HFF-Myc (cell line): ENCODE data around the gene HNF1B.

ENCODE experiments used
- DNase-seq: peaks from one replicate; pipeline ENCODE4 v3.0.0-alpha.2; 2011; ENCODE audit warnings: low read depth; ENCODE audit errors: extremely low read depth
- H3K4me3 ChIP-seq: replicated peaks from 2 replicates; pipeline ENCODE4 v1.5.1; 2011; ENCODE audit warnings: low read depth, mild to moderate bottlenecking, control low read depth, low read length
- CTCF ChIP-seq: IDR thresholded peaks from 2 replicates; pipeline ENCODE4 v1.5.1; 2012; ENCODE audit warnings: mild to moderate bottlenecking, low read depth, low read length, control low read depth; ENCODE audit errors: missing control alignments

Gene HNF1B

GRCh38 chr17:37671824-37672547 is 72.9 kb downstream of the HNF1B start:
- no peak overlapping the region for H3K4me3 ChIP-seq
- peak; percentile 19 for DNase-seq
- no peak for TF ChIP-seq CTCF

- no peak for TF ChIP-seq CTCF
- no peak for DNase-seq
- H3K4me3 ChIP-seq, result no peak overlapping the region
Measured at GRCh38 chr17:37671028-37671823, 73.6 kb downstream of the HNF1B start.

GRCh38 chr17:37667039-37667438 is 77.8 kb downstream of the HNF1B start:
- TF ChIP-seq CTCF, result no peak
- no peak for DNase-seq
- H3K4me3 ChIP-seq, result no peak overlapping the region

- DNase-seq, result no peak
- TF ChIP-seq CTCF, result no peak
- H3K4me3 ChIP-seq, result no peak overlapping the region
Measured at GRCh38 chr17:37664214-37664613, 80.6 kb downstream of the HNF1B start.

- DNase-seq, result no peak
- no peak overlapping the region for H3K4me3 ChIP-seq
- TF ChIP-seq CTCF, result no peak
Measured at GRCh38 chr17:37662353-37662752, 82.5 kb downstream of the HNF1B start.

GRCh38 chr17:37661400-37662014 is 83.4 kb downstream of the HNF1B start:
- H3K4me3 ChIP-seq, result no peak overlapping the region
- TF ChIP-seq CTCF, result no peak
- DNase-seq, result no peak
